Measurements from ENCODE around the gene POLD1. TPM values are rescaled to one million over a fixed set of nuclear protein-coding genes. Genes with fewer than 3 reads are reported as not detected.

Gene POLD1
- total and polyA plus RNA-seq, 2 experiments from 2014 or later: 18.2 to 32.6 TPM

- no peak for DNase-seq (ENCODE audit: low spot score)
- H3K4me3 ChIP-seq: no peak overlapping the region
- 95% methylated on average over 5 of the region's 5 CpGs for WGBS (ENCODE audit: low lambda C conversion rate, missing lambda C conversion rate)
- H3K9me2 ChIP-seq (replicated peaks; ENCODE audit: insufficient read depth): no peaks in the 10 kb centered on the region
- no peak overlapping the region for H2AFZ ChIP-seq
- H4K20me1 ChIP-seq (ENCODE audit: insufficient read depth, poor library complexity, severe bottlenecking): no peaks in the 10 kb centered on the region
- no peaks in the 10 kb centered on the region for H3K9me3 ChIP-seq (ENCODE audit: low read depth)
- H3K4me1 ChIP-seq (ENCODE audit: insufficient read depth): no peaks in the 10 kb centered on the region
- no peak overlapping the region for H3K4me2 ChIP-seq
- TF ChIP-seq EZH2 (IDR thresholded peaks at IDR 0.05; ENCODE audit: borderline replicate concordance) (no peak), EZH2phosphoT487 (IDR thresholded peaks at IDR 0.05; ENCODE audit: low read depth, severe bottlenecking, unreplicated experiment) (no peak), CTCF (IDR thresholded peaks at IDR 0.05; ENCODE audit: poor library complexity) (no peak)
- H3K36me3 ChIP-seq (replicated peaks; ENCODE audit: insufficient read depth, low read depth): no peaks in the 10 kb centered on the region
- no peak overlapping the region for H3K27ac ChIP-seq
- no peaks in the 10 kb centered on the region for H3K27me3 ChIP-seq
- H3K79me2 ChIP-seq: peaks cover 25% of the 10 kb centered on the region
Observed at GRCh38 chr19:50392759-50393158, 8.6 kb downstream of the POLD1 start.

GRCh38 chr19:50393589-50393988, 9.4 kb downstream of the POLD1 start:
- no peaks in the 10 kb centered on the region for H3K4me1 ChIP-seq (ENCODE audit: insufficient read depth)
- H3K27me3 ChIP-seq: no peaks in the 10 kb centered on the region
- H3K9me2 ChIP-seq (replicated peaks; ENCODE audit: insufficient read depth): no peaks in the 10 kb centered on the region
- H3K79me2 ChIP-seq: peaks cover 17% of the 10 kb centered on the region
- H4K20me1 ChIP-seq (ENCODE audit: insufficient read depth, poor library complexity, severe bottlenecking): no peaks in the 10 kb centered on the region
- WGBS (ENCODE audit: low lambda C conversion rate, missing lambda C conversion rate): 91% methylated on average over 4 of the region's 4 CpGs
- H3K36me3 ChIP-seq (replicated peaks; ENCODE audit: insufficient read depth, low read depth): no peaks in the 10 kb centered on the region
- TF ChIP-seq EZH2phosphoT487 (IDR thresholded peaks at IDR 0.05; ENCODE audit: low read depth, severe bottlenecking, unreplicated experiment) (no peak), EZH2 (IDR thresholded peaks at IDR 0.05; ENCODE audit: borderline replicate concordance) (no peak), CTCF (IDR thresholded peaks at IDR 0.05; ENCODE audit: poor library complexity) (no peak)
- no peak overlapping the region for H3K4me3 ChIP-seq
- no peak for DNase-seq (ENCODE audit: low spot score)
- H3K4me2 ChIP-seq: no peak overlapping the region
- no peaks in the 10 kb centered on the region for H3K9me3 ChIP-seq (ENCODE audit: low read depth)
- no peak overlapping the region for H2AFZ ChIP-seq
- H3K27ac ChIP-seq: no peak overlapping the region

GRCh38 chr19:50394017-50394416, 9.9 kb downstream of the POLD1 start:
- Histone ChIP-seq H3K9me2 (replicated peaks; ENCODE audit: insufficient read depth) (no peaks in the 10 kb centered on the region), H3K4me2 (no peak overlapping the region), H4K20me1 (ENCODE audit: insufficient read depth, poor library complexity, severe bottlenecking) (no peaks in the 10 kb centered on the region), H3K4me1 (ENCODE audit: insufficient read depth) (no peaks in the 10 kb centered on the region), H2AFZ (no peak overlapping the region), H3K79me2 (peaks cover 17% of the 10 kb centered on the region), H3K27ac (no peak overlapping the region), H3K9me3 (ENCODE audit: low read depth) (no peaks in the 10 kb centered on the region), H3K27me3 (no peaks in the 10 kb centered on the region), H3K36me3 (replicated peaks; ENCODE audit: insufficient read depth, low read depth) (no peaks in the 10 kb centered on the region), H3K4me3 (no peak overlapping the region)
- no peak for DNase-seq (ENCODE audit: low spot score)
- TF ChIP-seq CTCF (IDR thresholded peaks at IDR 0.05; ENCODE audit: poor library complexity): no peak
- no peak for TF ChIP-seq EZH2 (IDR thresholded peaks at IDR 0.05; ENCODE audit: borderline replicate concordance)
- no peak for TF ChIP-seq EZH2phosphoT487 (IDR thresholded peaks at IDR 0.05; ENCODE audit: low read depth, severe bottlenecking, unreplicated experiment)
- 98% methylated on average over 9 of the region's 9 CpGs for WGBS (ENCODE audit: low lambda C conversion rate, missing lambda C conversion rate)

Measured in hepatocyte (in vitro differentiated cells).